PC-3 (cell line): ENCODE results near the gene UGT2B17.
"Not testable (repeated sequence)": the region's sequence is repeated elsewhere in the genome, so short reads cannot be mapped to it uniquely, and the experiment has no call there.

ENCODE experiments used
- CTCF ChIP-seq: fragments of 300-600 bp; sonication (generic); conservative IDR thresholded peaks from 2 replicates; pipeline ENCODE4 v1.5.1; 2017; ENCODE audit warnings: antibody characterized with exemption, low read depth, mild to moderate bottlenecking, low read length
- EZH2 ChIP-seq: fragments of 300-600 bp; sonication (generic); IDR thresholded peaks from one replicate; pipeline ENCODE4 v1.6.1; 2017; ENCODE audit warnings: antibody characterized with exemption, mild to moderate bottlenecking, low read length; ENCODE audit not compliant: unreplicated experiment
- EZH2phosphoT487 ChIP-seq: fragments of 300-600 bp; sonication (generic); IDR thresholded peaks from 2 replicates; pipeline ENCODE4 v1.6.1; 2018; ENCODE audit warnings: mild to moderate bottlenecking, antibody characterized with exemption, low read length, borderline replicate concordance

DNA sequence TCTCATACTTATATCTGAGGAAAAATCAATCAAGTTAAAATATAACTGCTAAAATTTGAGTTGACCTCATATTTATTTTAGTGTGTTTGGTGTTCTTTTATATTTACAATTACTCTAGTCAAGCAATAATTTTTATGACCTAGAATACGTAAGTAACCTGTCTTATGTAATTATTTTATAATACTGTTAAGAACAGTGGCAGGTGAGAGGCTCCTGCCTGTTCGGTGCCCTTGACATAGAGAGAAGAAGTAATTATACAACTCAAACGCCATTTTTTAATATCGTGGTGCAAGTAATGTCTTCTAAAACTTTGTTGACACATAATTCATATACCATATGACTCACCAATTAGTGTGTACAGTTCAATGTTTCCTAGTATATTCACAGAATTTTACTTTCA is 7.6 kb downstream of the UGT2B17 start:
- not testable (repeated sequence) for TF ChIP-seq CTCF, EZH2, EZH2phosphoT487
